Stimulated activated memory B cell treated with anti-CD40 and anti-IgM and Interleukin-4, amounts not matched to agents 10 μg/mL and 1 μg/mL and 100 μg/mL, for 72 hours (primary cell): Measurements from ENCODE around the gene EXOC6.
"Not testable (repeated sequence)": the region's sequence is repeated elsewhere in the genome, so short reads cannot be mapped to it uniquely, and the experiment has no call there.

Source experiments
- ATAC-seq: fragments of 150-1000 bp; cut with Tn5 transposase; 2 replicates; pipeline ENCODE4 v1.10.0; 2021
- H3K27ac Mint-ChIP-seq: one replicate; pipeline ENCODE4 v1.8.0; 2022; ENCODE audit warnings: mild to moderate bottlenecking, mixed read lengths
- H3K27me3 Mint-ChIP-seq: one replicate; pipeline ENCODE4 v1.8.0; 2022; ENCODE audit warnings: mixed read lengths
- H3K36me3 Mint-ChIP-seq: one replicate; pipeline ENCODE4 v1.8.0; 2022; ENCODE audit warnings: mixed read lengths
- H3K4me1 Mint-ChIP-seq: one replicate; pipeline ENCODE4 v1.8.0; 2022; ENCODE audit warnings: mixed read lengths
- H3K4me3 Mint-ChIP-seq: one replicate; pipeline ENCODE4 v1.8.0; 2022; ENCODE audit warnings: mild to moderate bottlenecking, moderate library complexity, mixed read lengths
- H3K9me3 Mint-ChIP-seq: one replicate; pipeline ENCODE4 v1.8.0; 2022; ENCODE audit warnings: mixed read lengths

EXOC6 gene

GRCh38 chr10:93091960-93092359 lies 243.6 kb downstream of the EXOC6 start:
- Mint-ChIP-seq H3K27me3 (peaks cover 48% of the 10 kb centered on the region), H3K36me3 (no peaks in the 10 kb centered on the region), H3K4me3 (no peak overlapping the region), H3K4me1 (no peaks in the 10 kb centered on the region), H3K9me3 (no peaks in the 10 kb centered on the region), H3K27ac (no peak overlapping the region)
- no peak for ATAC-seq

- H3K36me3 Mint-ChIP-seq, result no peaks in the 10 kb centered on the region
- H3K9me3 Mint-ChIP-seq, result no peaks in the 10 kb centered on the region
- no peaks in the 10 kb centered on the region for H3K4me1 Mint-ChIP-seq
- peaks cover 23% of the 10 kb centered on the region for H3K27me3 Mint-ChIP-seq
- no peak overlapping the region for H3K4me3 Mint-ChIP-seq
- ATAC-seq, result no peak
- H3K27ac Mint-ChIP-seq, result no peak overlapping the region
These were observed 246.9 kb downstream of the EXOC6 start for GRCh38 chr10:93095225-93095624.

- H3K4me1 Mint-ChIP-seq, result no peaks in the 10 kb centered on the region
- no peaks in the 10 kb centered on the region for H3K9me3 Mint-ChIP-seq
- H3K27ac Mint-ChIP-seq, result no peak overlapping the region
- peaks cover 15% of the 10 kb centered on the region for H3K27me3 Mint-ChIP-seq
- ATAC-seq, result no peak
- no peak overlapping the region for H3K4me3 Mint-ChIP-seq
- H3K36me3 Mint-ChIP-seq, result no peaks in the 10 kb centered on the region
These were observed 248.6 kb downstream of the EXOC6 start for GRCh38 chr10:93096901-93097300.

GRCh38 chr10:93097386-93097785 lies 249.1 kb downstream of the EXOC6 start:
- no peak for ATAC-seq
- Mint-ChIP-seq H3K4me1 (no peaks in the 10 kb centered on the region), H3K27ac (no peak overlapping the region), H3K36me3 (no peaks in the 10 kb centered on the region), H3K27me3 (peaks cover 15% of the 10 kb centered on the region), H3K4me3 (no peak overlapping the region), H3K9me3 (no peaks in the 10 kb centered on the region)

- no peak for ATAC-seq
- H3K4me3 Mint-ChIP-seq, result no peak overlapping the region
- no peaks in the 10 kb centered on the region for H3K9me3 Mint-ChIP-seq
- peaks cover 10% of the 10 kb centered on the region for H3K27me3 Mint-ChIP-seq
- no peaks in the 10 kb centered on the region for H3K4me1 Mint-ChIP-seq
- H3K36me3 Mint-ChIP-seq, result peaks cover 6% of the 10 kb centered on the region
- H3K27ac Mint-ChIP-seq, result no peak overlapping the region
These were observed 250.5 kb downstream of the EXOC6 start for GRCh38 chr10:93098816-93099215.

- no peak overlapping the region for H3K27ac Mint-ChIP-seq
- no peak for ATAC-seq
- H3K9me3 Mint-ChIP-seq, result no peaks in the 10 kb centered on the region
- H3K4me1 Mint-ChIP-seq, result no peaks in the 10 kb centered on the region
- peaks cover 6% of the 10 kb centered on the region for H3K36me3 Mint-ChIP-seq
- H3K27me3 Mint-ChIP-seq, result peaks cover 10% of the 10 kb centered on the region
- H3K4me3 Mint-ChIP-seq, result no peak overlapping the region
These were observed 251.3 kb downstream of the EXOC6 start for GRCh38 chr10:93099670-93100069.

- H3K36me3 Mint-ChIP-seq, H3K27me3 Mint-ChIP-seq, H3K9me3 Mint-ChIP-seq, H3K27ac Mint-ChIP-seq, ATAC-seq, H3K4me1 Mint-ChIP-seq, H3K4me3 Mint-ChIP-seq: not testable (repeated sequence)
These were observed 252.8 kb downstream of the EXOC6 start for GRCh38 chr10:93101148-93101547.

DNA sequence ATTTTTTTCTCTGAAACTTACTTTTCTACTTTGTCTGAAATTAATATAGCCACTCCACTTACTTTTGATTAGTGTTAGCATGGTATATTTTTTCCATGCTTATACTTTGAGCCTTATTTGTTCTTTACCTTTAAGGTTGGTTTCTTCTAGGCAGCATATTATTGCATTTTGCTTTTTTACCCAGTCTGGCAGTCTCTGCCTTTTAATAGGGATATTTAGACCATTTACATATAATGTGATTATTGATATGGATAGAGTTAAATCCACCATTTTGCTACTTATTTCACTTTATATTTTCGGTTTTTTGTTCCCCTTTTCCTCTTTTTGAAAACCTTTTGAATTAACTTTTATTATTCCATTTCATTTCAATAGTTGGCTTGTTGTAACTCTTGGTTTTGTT lies 255.6 kb downstream of the EXOC6 start:
- H3K4me3 Mint-ChIP-seq, result no peak overlapping the region
- no peak for ATAC-seq
- peaks cover 5% of the 10 kb centered on the region for H3K4me1 Mint-ChIP-seq
- H3K9me3 Mint-ChIP-seq, result no peaks in the 10 kb centered on the region
- peaks cover 10% of the 10 kb centered on the region for H3K27me3 Mint-ChIP-seq
- H3K36me3 Mint-ChIP-seq, result peaks cover 6% of the 10 kb centered on the region
- no peak overlapping the region for H3K27ac Mint-ChIP-seq

DNA sequence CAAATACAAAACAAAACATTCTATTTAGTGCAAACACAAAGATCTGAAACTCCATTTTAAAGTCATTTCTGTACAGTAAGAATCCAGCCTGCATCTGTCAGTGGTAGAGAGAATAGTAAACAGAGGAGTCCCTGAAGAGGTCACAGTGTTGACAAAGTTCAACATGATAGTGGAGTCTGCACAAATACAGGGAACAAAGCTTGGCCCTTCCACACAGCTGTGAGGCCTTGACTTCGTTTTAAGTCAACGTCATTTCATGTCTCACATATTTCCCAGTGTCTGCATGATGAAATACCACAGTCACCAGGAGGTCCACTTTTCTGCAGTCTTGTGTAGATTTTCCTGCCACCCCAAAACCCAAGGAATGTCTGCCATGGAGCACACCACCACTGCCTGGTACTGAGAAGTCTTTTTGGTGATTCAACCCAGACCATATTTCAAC lies 258.3 kb downstream of the EXOC6 start:
- Mint-ChIP-seq H3K9me3 (no peaks in the 10 kb centered on the region), H3K4me1 (peaks cover 21% of the 10 kb centered on the region), H3K27me3 (peaks cover 10% of the 10 kb centered on the region), H3K27ac (no peak overlapping the region), H3K36me3 (peaks cover 6% of the 10 kb centered on the region), H3K4me3 (no peak overlapping the region)
- ATAC-seq, result no peak
